Stimulated activated CD8-positive, alpha-beta memory T cell treated with anti-CD3 and anti-CD28 coated beads, Interleukin-12 subunit alpha, Interleukin-12 subunit beta, amount 100 ng/mL, for 4 hours (primary cell): ENCODE results near the gene CSMD2.

Experiments used
- DNase-seq: peaks from one replicate; pipeline ENCODE4 v3.0.0-alpha.2; 2020; ENCODE audit warnings: low read depth

Gene CSMD2

GRCh38 chr1:33818071-33818470, 347.0 kb downstream of the CSMD2 start:
- no peak for DNase-seq

- DNase-seq, result no peak
Observed at GRCh38 chr1:33815061-33815460, 350.0 kb downstream of the CSMD2 start.

- no peak for DNase-seq
Observed at GRCh38 chr1:33814166-33814565, 350.9 kb downstream of the CSMD2 start.

- DNase-seq, result no peak
Observed at GRCh38 chr1:33810571-33810970, 354.5 kb downstream of the CSMD2 start.

- no peak for DNase-seq
Observed at GRCh38 chr1:33805988-33806387, 359.0 kb downstream of the CSMD2 start.

GRCh38 chr1:33802268-33802667, 362.8 kb downstream of the CSMD2 start:
- DNase-seq, result no peak

GRCh38 chr1:33797849-33798248, 367.2 kb downstream of the CSMD2 start:
- no peak for DNase-seq

GRCh38 chr1:33792651-33793050, 372.4 kb downstream of the CSMD2 start:
- no peak for DNase-seq

GRCh38 chr1:33792216-33792615, 372.8 kb downstream of the CSMD2 start:
- DNase-seq, result no peak

GRCh38 chr1:33791251-33791650, 373.8 kb downstream of the CSMD2 start:
- no peak for DNase-seq

- no peak for DNase-seq
Observed at GRCh38 chr1:33790577-33790976, 374.5 kb downstream of the CSMD2 start.

GRCh38 chr1:33784876-33785275, 380.2 kb downstream of the CSMD2 start:
- DNase-seq, result no peak

- no peak for DNase-seq
Observed at GRCh38 chr1:33782776-33783175, 382.3 kb downstream of the CSMD2 start.

GRCh38 chr1:33781652-33782051, 383.4 kb downstream of the CSMD2 start:
- DNase-seq, result no peak

GRCh38 chr1:33777337-33777736, 387.7 kb downstream of the CSMD2 start:
- DNase-seq, result no peak

GRCh38 chr1:33768821-33769220, 396.2 kb downstream of the CSMD2 start:
- DNase-seq, result no peak

GRCh38 chr1:33768106-33768505, 396.9 kb downstream of the CSMD2 start:
- no peak for DNase-seq

- no peak for DNase-seq
Observed at GRCh38 chr1:33764149-33764548, 400.9 kb downstream of the CSMD2 start.

- no peak for DNase-seq
Observed at GRCh38 chr1:33763406-33763805, 401.6 kb downstream of the CSMD2 start.

- DNase-seq, result no peak
Observed at GRCh38 chr1:33762962-33763361, 402.1 kb downstream of the CSMD2 start.

GRCh38 chr1:33762109-33762830, 402.8 kb downstream of the CSMD2 start:
- DNase-seq, result no peak

GRCh38 chr1:33758698-33759097, 406.3 kb downstream of the CSMD2 start:
- no peak for DNase-seq

GRCh38 chr1:33753087-33753856, 411.8 kb downstream of the CSMD2 start:
- no peak for DNase-seq

GRCh38 chr1:33745942-33746341, 419.1 kb downstream of the CSMD2 start:
- no peak for DNase-seq
